ENCODE measurements around the gene ZNF701. TPM values are rescaled to one million over a fixed set of nuclear protein-coding genes. Genes with fewer than 3 reads are reported as not detected.
A peak's percentile ranks its signal among the peaks of the same experiment; 100 is the strongest.
"Not testable (repeated sequence)": the region's sequence is repeated elsewhere in the genome, so short reads cannot be mapped to it uniquely, and the experiment has no call there.

Gene ZNF701
- total RNA-seq, 2 experiments from 2014 or later: 18.1 to 25.5 TPM

- Histone ChIP-seq H3K36me3 (ENCODE audit: insufficient read depth, low read length) (peaks cover 81% of the 10 kb centered on the region), H4K20me1 (ENCODE audit: insufficient read depth, low read length) (no peaks in the 10 kb centered on the region), H3K9me3 (ENCODE audit: low read length) (no peaks in the 10 kb centered on the region), H3K27ac (ENCODE audit: low read depth, low read length, poor library complexity, severe bottlenecking) (no peak overlapping the region), H3K79me2 (ENCODE audit: insufficient read depth, low read depth, low read length) (no peaks in the 10 kb centered on the region), H3K9me2 (ENCODE audit: insufficient read depth, low read length) (no peaks in the 10 kb centered on the region), H3K4me3 (ENCODE audit: low read depth, low read length, poor library complexity, severe bottlenecking) (no peak overlapping the region), H2AFZ (ENCODE audit: low read length) (no peak overlapping the region), H3K4me2 (ENCODE audit: low read length) (no peak overlapping the region), H3K4me1 (ENCODE audit: insufficient read depth, low read length, poor library complexity, severe bottlenecking) (no peaks in the 10 kb centered on the region)
- intact Hi-C loops (cut with micrococcal nuclease; ENCODE audit: unreplicated experiment): no loop called here
- DNase-seq (ENCODE audit: low spot score): no peak
- BruUV-seq (replicated peaks): no TSS peak
- CTCF ChIA-PET (ENCODE audit: unreplicated experiment): no interaction called here
- TF ChIP-seq EZH2phosphoT487 (IDR thresholded peaks at IDR 0.05; ENCODE audit: borderline replicate concordance, low read depth, low read length): no peak
- TF ChIP-seq CTCF (conservative IDR thresholded peaks at IDR 0.05; ENCODE audit: low read length): 0 out of 2 replicates have a peak, but pooled peaks have one; percentile 33
- POLR2A ChIA-PET: no interaction called here
Measured at GRCh38 chr19:52592301-52592700, 22.2 kb downstream of the ZNF701 start.

DNA sequence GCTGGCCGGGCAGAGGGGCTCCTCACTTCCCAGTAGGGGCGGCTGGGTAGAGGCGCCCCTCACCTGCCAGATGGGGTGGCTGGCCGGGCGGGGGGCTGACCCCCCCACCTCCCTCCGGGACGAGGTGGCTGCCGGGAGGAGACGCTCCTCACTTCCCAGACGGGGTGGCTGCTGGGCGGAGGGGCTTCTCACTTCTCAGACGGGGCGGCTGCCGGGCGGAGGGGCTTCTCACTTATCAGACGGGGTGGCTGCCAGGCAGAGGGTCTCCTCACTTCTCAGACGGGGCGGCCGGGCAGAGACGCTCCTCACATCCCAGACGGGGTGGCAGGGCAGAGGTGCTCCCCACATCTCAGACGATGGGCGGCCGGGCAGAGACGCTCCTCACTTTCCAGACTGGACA, 23.4 kb downstream of the ZNF701 start:
- POLR2A ChIA-PET; H3K9me3 ChIP-seq (ENCODE audit: low read length); CTCF ChIA-PET (ENCODE audit: unreplicated experiment); intact Hi-C loops (cut with micrococcal nuclease; ENCODE audit: unreplicated experiment); H3K9me2 ChIP-seq (ENCODE audit: insufficient read depth, low read length); H3K4me2 ChIP-seq (ENCODE audit: low read length); H4K20me1 ChIP-seq (ENCODE audit: insufficient read depth, low read length); H3K4me1 ChIP-seq (ENCODE audit: insufficient read depth, low read length, poor library complexity, severe bottlenecking); DNase-seq (ENCODE audit: low spot score); BruUV-seq (replicated peaks); H2AFZ ChIP-seq (ENCODE audit: low read length); H3K79me2 ChIP-seq (ENCODE audit: insufficient read depth, low read depth, low read length); H3K4me3 ChIP-seq (ENCODE audit: low read depth, low read length, poor library complexity, severe bottlenecking); H3K27ac ChIP-seq (ENCODE audit: low read depth, low read length, poor library complexity, severe bottlenecking): not testable (repeated sequence)
- H3K36me3 ChIP-seq (ENCODE audit: insufficient read depth, low read length): peaks cover 81% of the 10 kb centered on the region

DNA sequence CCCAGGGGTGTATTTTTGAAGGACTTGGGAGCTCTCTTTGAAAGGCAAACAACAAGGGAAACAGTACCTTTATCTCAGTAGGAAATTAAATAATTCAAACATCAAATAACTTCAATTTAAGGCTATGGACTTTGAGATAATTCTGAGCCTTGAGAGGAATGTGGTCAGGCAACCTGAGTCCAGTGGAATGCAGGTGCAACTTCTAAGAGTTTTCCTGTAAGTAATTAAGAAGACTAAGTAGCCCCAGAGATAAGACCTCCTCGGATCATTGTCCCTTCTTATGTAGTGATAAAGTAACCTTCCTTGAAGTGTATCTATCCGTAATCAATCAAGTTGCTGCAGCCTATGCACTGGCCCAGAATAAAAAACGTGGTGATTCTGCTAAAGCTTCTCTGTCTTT, 29.2 kb downstream of the ZNF701 start:
- CTCF ChIA-PET (ENCODE audit: unreplicated experiment): no interaction called here
- Histone ChIP-seq H3K4me2 (ENCODE audit: low read length) (no peak overlapping the region), H3K36me3 (ENCODE audit: insufficient read depth, low read length) (peaks cover 48% of the 10 kb centered on the region), H2AFZ (ENCODE audit: low read length) (no peak overlapping the region), H3K4me3 (ENCODE audit: low read depth, low read length, poor library complexity, severe bottlenecking) (no peak overlapping the region), H4K20me1 (ENCODE audit: insufficient read depth, low read length) (no peaks in the 10 kb centered on the region), H3K4me1 (ENCODE audit: insufficient read depth, low read length, poor library complexity, severe bottlenecking) (peaks cover 8% of the 10 kb centered on the region), H3K9me3 (ENCODE audit: low read length) (no peaks in the 10 kb centered on the region), H3K27ac (ENCODE audit: low read depth, low read length, poor library complexity, severe bottlenecking) (no peak overlapping the region), H3K9me2 (ENCODE audit: insufficient read depth, low read length) (no peaks in the 10 kb centered on the region), H3K79me2 (ENCODE audit: insufficient read depth, low read depth, low read length) (no peaks in the 10 kb centered on the region)
- TF ChIP-seq CTCF (conservative IDR thresholded peaks at IDR 0.05; ENCODE audit: low read length): no peak
- TF ChIP-seq EZH2phosphoT487 (IDR thresholded peaks at IDR 0.05; ENCODE audit: borderline replicate concordance, low read depth, low read length): no peak
- intact Hi-C loops (cut with micrococcal nuclease; ENCODE audit: unreplicated experiment): no loop called here
- no peak for DNase-seq (ENCODE audit: low spot score)
- BruUV-seq (replicated peaks): no TSS peak
- POLR2A ChIA-PET: no interaction called here
